ENCODE results near the gene AIF1. TPM values are rescaled to one million over a fixed set of nuclear protein-coding genes. Genes with fewer than 3 reads are reported as not detected.
A peak's percentile ranks its signal among the peaks of the same experiment; 100 is the strongest.

Gene AIF1
- total RNA-seq, 2 experiments from 2014 or later = 11.3 to 11.7 TPM

DNA sequence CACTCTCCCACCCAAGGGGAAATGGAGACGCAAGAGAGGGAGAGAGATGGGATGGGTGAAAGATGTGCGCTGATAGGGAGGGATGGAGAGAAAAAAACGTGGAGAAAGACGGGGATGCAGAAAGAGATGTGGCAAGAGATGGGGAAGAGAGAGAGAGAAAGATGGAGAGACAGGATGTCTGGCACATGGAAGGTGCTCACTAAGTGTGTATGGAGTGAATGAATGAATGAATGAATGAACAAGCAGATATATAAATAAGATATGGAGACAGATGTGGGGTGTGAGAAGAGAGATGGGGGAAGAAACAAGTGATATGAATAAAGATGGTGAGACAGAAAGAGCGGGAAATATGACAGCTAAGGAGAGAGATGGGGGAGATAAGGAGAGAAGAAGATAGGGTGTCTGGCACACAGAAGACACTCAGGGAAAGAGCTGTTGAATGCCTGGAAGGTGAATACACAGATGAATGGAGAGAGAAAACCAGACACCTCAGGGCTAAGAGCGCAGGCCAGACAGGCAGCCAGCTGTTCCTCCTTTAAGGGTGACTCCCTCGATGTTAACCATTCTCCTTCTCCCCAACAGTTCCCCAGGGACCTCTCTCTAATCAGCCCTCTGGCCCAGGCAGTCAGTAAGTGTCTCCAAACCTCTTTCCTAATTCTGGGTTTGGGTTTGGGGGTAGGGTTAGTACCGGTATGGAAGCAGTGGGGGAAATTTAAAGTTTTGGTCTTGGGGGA is 38.9 kb upstream of the AIF1 start:
- no peak for DNase-seq
- Mint-ChIP-seq H3K27ac (peak overlapping the region; percentile 96), H3K9me3 (no peaks in the 10 kb centered on the region), H3K4me1 (peaks cover 69% of the 10 kb centered on the region), H3K27me3 (no peaks in the 10 kb centered on the region), H3K4me3 (peak overlapping the region; percentile 94), H3K36me3 (ENCODE audit: low read depth) (peaks cover 61% of the 10 kb centered on the region)
- ChIA-PET CTCF (interaction anchor here (0.8 to 18.7 kb wide), 8 partner anchors 8 to 259 kb away, joined by 3 to 640 read pairs (median 20); partner anchors contain the start of genes ATP6V1G2, DDX39B, LST1 and LTB), POLR2A (interaction anchor here (0.6 to 36.9 kb wide), 20 partner anchors 4 to 1395 kb away, joined by 3 to 1578 read pairs (median 6); partner anchors contain the start of genes ATP6V1G2, BAG6, C6orf47 and CLIC1)

DNA sequence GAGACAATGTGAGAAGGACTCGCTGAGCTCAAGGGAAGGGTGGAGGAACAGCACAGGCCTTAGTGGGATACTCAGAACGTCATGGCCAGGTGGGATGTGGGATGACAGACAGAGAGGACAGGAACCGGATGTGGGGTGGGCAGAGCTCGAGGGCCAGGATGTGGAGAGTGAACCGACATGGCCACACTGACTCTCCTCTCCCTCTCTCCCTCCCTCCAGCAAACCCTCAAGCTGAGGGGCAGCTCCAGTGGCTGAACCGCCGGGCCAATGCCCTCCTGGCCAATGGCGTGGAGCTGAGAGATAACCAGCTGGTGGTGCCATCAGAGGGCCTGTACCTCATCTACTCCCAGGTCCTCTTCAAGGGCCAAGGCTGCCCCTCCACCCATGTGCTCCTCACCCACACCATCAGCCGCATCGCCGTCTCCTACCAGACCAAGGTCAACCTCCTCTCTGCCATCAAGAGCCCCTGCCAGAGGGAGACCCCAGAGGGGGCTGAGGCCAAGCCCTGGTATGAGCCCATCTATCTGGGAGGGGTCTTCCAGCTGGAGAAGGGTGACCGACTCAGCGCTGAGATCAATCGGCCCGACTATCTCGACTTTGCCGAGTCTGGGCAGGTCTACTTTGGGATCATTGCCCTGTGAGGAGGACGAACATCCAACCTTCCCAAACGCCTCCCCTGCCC is 38.0 kb upstream of the AIF1 start:
- ChIA-PET POLR2A (interaction anchor here (1.0 to 36.9 kb wide), 13 partner anchors 5 to 1394 kb away, joined by 3 to 1578 read pairs (median 21); partner anchors contain the start of genes ATP6V1G2, BAG6, C6orf47 and CLIC1), CTCF (interaction anchor here (0.5 to 18.7 kb wide), 8 partner anchors 8 to 77 kb away, joined by 3 to 640 read pairs (median 20); partner anchors contain the start of genes ATP6V1G2, DDX39B, LST1 and LTB)
- Mint-ChIP-seq H3K4me1 (peaks cover 60% of the 10 kb centered on the region), H3K9me3 (no peaks in the 10 kb centered on the region), H3K4me3 (peak overlapping the region; percentile 94), H3K27ac (peak overlapping the region; percentile 96), H3K36me3 (ENCODE audit: low read depth) (peaks cover 71% of the 10 kb centered on the region), H3K27me3 (no peaks in the 10 kb centered on the region)
- peak; percentile 86 for DNase-seq

DNA sequence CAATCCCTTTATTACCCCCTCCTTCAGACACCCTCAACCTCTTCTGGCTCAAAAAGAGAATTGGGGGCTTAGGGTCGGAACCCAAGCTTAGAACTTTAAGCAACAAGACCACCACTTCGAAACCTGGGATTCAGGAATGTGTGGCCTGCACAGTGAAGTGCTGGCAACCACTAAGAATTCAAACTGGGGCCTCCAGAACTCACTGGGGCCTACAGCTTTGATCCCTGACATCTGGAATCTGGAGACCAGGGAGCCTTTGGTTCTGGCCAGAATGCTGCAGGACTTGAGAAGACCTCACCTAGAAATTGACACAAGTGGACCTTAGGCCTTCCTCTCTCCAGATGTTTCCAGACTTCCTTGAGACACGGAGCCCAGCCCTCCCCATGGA is 37.5 kb upstream of the AIF1 start:
- no peak for DNase-seq
- Mint-ChIP-seq H3K36me3 (ENCODE audit: low read depth) (peaks cover 73% of the 10 kb centered on the region), H3K9me3 (no peaks in the 10 kb centered on the region), H3K27me3 (no peaks in the 10 kb centered on the region), H3K4me1 (peaks cover 58% of the 10 kb centered on the region), H3K4me3 (peak overlapping the region; percentile 94), H3K27ac (peak overlapping the region; percentile 96)
- POLR2A ChIA-PET = interaction anchor here (1.4 to 36.9 kb wide), 10 partner anchors 5 to 1394 kb away, joined by 4 to 1578 read pairs (median 52); partner anchors contain the start of genes ATP6V1G2, BAG6, CLIC1 and DDX39B
- CTCF ChIA-PET = interaction anchor here (1.7 to 18.7 kb wide), 5 partner anchors 7 to 76 kb away, joined by 5 to 640 read pairs (median 70); partner anchors contain the start of genes ATP6V1G2, DDX39B, LST1 and LTB

DNA sequence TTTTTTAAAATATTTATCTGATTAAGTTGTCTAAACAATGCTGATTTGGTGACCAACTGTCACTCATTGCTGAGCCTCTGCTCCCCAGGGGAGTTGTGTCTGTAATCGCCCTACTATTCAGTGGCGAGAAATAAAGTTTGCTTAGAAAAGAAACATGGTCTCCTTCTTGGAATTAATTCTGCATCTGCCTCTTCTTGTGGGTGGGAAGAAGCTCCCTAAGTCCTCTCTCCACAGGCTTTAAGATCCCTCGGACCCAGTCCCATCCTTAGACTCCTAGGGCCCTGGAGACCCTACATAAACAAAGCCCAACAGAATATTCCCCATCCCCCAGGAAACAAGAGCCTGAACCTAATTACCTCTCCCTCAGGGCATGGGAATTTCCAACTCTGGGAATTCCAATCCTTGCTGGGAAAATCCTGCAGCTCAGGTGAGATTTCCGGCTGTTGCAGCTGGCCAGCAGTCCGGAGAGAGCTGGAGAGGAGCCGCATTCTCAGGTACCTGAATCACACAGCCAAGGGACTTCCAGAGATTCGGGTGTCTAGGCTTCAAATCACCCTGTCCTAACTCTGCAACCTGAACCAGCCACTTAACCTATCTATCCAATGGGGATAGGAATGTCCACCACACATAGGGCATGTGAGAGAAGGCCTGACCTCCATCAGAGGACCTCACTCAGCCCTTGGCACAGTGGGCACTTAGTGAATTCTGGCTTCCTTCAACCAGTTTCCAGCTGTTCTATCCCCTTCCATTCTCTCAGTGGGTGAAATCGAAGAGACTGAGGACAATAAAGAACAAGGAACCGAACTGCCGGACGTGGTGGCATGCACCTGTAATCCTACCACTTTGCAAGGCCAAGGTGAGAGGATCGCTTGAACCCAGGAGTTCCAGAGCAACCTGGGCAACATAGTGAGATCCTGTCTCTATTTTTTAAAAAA is 36.6 kb upstream of the AIF1 start:
- POLR2A ChIA-PET = interaction anchor here (1.4 to 36.9 kb wide), 8 partner anchors 6 to 86 kb away, joined by 3 to 1578 read pairs (median 106); partner anchors contain the start of genes ATP6V1G2, BAG6, DDX39B and GPANK1
- peaks cover 76% of the 10 kb centered on the region for H3K36me3 Mint-ChIP-seq (ENCODE audit: low read depth)
- H3K4me3 Mint-ChIP-seq = peak overlapping the region; percentile 91
- DNase-seq = peak; percentile 32
- CTCF ChIA-PET = interaction anchor here (5.2 to 18.7 kb wide), 5 partner anchors 6 to 32 kb away, joined by 28 to 640 read pairs (median 70); partner anchors contain the start of genes ATP6V1G2, DDX39B, LST1 and LTA
- peak overlapping the region; percentile 94 for H3K27ac Mint-ChIP-seq
- H3K9me3 Mint-ChIP-seq = no peaks in the 10 kb centered on the region
- peaks cover 57% of the 10 kb centered on the region for H3K4me1 Mint-ChIP-seq
- no peaks in the 10 kb centered on the region for H3K27me3 Mint-ChIP-seq

DNA sequence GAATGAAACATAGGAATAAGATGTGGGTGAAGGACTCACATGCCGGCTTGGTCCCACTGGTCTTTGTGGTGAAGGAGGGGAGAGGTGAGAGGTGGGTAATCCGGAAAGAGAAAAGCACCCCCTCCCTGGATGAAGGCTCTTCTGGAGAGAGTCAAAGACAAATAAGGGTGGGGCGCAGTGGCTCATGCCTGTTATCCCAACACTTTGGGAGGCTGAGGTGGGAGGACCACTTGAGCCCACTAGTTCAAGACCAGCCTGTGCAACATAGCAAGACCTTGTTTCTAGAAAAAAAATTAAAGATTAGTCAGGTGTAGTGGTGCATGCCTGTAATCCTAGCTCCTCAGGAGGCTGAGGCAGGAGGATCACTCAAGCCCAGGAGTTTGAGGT is 35.9 kb upstream of the AIF1 start:
- ChIA-PET CTCF (interaction anchor here (7.7 to 18.7 kb wide), 3 partner anchors 10 to 33 kb away, joined by 63 to 640 read pairs (median 400); partner anchors contain the start of genes ATP6V1G2, DDX39B, LTA and NCR3), POLR2A (interaction anchor here (1.4 to 36.9 kb wide), 7 partner anchors 6 to 85 kb away, joined by 3 to 1578 read pairs (median 162); partner anchors contain the start of genes ATP6V1G2, BAG6, DDX39B and GPANK1)
- peaks cover 57% of the 10 kb centered on the region for H3K4me1 Mint-ChIP-seq
- peak overlapping the region; percentile 94 for H3K27ac Mint-ChIP-seq
- no peaks in the 10 kb centered on the region for H3K27me3 Mint-ChIP-seq
- no peak for DNase-seq
- H3K9me3 Mint-ChIP-seq = no peaks in the 10 kb centered on the region
- H3K4me3 Mint-ChIP-seq = peak overlapping the region; percentile 91
- H3K36me3 Mint-ChIP-seq (ENCODE audit: low read depth) = peaks cover 79% of the 10 kb centered on the region

DNA sequence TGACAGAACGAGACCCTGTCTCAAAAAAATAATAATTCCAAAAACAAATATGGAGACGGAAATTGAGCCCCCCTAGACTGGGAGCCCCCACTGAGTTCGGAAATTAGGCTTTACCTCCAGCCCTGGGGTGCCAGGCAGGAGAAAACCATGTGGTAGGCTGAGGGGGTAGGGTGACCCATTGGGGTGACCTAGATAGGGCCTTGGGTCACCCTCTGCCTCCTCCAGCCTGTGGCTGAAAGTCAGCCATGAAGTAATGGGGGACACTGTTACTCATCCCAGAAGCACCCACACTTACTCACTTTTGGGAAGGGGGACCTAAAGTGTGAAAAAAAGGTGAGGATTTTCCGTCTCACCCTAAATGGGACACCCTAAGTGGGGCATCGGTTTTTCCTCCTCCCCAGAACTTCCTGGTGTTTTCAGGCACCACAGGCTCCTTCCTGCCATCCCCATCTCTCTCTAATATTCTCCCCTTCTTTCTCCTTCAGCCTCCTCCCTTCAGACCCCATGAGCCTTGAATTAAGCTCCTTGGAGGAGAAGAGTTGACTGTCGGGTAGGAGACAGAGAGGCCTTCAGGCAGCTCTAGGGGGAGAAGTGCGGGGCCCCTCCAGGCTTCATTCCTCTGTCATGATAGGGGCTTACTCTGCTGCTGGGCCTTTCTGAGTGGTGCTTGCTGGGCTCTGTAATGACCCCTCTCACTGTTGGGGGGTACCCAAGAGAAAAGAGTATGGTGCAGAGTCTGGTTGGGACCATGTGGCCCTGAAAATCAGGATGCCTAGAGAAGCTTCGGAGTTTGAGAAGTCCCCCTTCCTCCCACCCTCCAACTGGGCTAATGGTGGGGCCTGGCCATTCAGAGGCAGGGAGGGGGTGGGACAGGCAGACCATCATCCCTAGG is 35.2 kb upstream of the AIF1 start:
- H3K36me3 Mint-ChIP-seq (ENCODE audit: low read depth) = peaks cover 79% of the 10 kb centered on the region

DNA sequence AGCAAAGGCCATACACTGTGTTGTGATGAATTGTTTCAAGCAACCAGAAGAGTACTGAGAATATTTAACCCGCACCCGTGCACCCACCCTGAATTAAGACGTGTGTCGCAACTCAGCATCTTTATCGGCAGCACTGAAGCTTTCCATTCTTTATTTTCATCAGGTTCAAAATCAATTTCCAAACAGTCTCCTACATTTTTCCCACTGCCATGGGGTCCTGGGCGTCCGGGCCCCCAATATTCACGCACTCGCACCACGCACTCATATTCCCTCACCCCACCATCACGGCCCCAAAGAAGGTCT is 34.6 kb upstream of the AIF1 start:
- H3K9me3 Mint-ChIP-seq = no peaks in the 10 kb centered on the region
- H3K36me3 Mint-ChIP-seq (ENCODE audit: low read depth) = peaks cover 78% of the 10 kb centered on the region
- DNase-seq = no peak
- no peaks in the 10 kb centered on the region for H3K27me3 Mint-ChIP-seq
- ChIA-PET POLR2A (interaction anchor here (0.9 to 36.9 kb wide), 9 partner anchors 5 to 158 kb away, joined by 6 to 1578 read pairs (median 32); partner anchors contain the start of genes ATP6V1G2, CLIC1, DDX39B and GPANK1), CTCF (interaction anchor here (1.0 to 18.7 kb wide), 9 partner anchors 11 to 250 kb away, joined by 4 to 640 read pairs (median 8); partner anchors contain the start of genes ATP6V1G2, BAG6, C6orf47 and DDX39B)
- peak overlapping the region; percentile 91 for H3K4me3 Mint-ChIP-seq
- peaks cover 55% of the 10 kb centered on the region for H3K4me1 Mint-ChIP-seq
- H3K27ac Mint-ChIP-seq = peak overlapping the region; percentile 94

More for the DNA sequence above, 35.2 kb upstream of the AIF1 start:
- Mint-ChIP-seq H3K4me3 (peak overlapping the region; percentile 91), H3K27ac (peak overlapping the region; percentile 94), H3K4me1 (peaks cover 55% of the 10 kb centered on the region), H3K9me3 (no peaks in the 10 kb centered on the region), H3K27me3 (no peaks in the 10 kb centered on the region)
- peak; percentile 45 for DNase-seq
- ChIA-PET CTCF (interaction anchor here (1.0 to 18.7 kb wide), 9 partner anchors 10 to 250 kb away, joined by 4 to 640 read pairs (median 8); partner anchors contain the start of genes ATP6V1G2, BAG6, C6orf47 and DDX39B), POLR2A (interaction anchor here (1.6 to 36.9 kb wide), 7 partner anchors 5 to 159 kb away, joined by 6 to 1578 read pairs (median 162); partner anchors contain the start of genes ATP6V1G2, CLIC1, DDX39B and GPANK1)

DNA sequence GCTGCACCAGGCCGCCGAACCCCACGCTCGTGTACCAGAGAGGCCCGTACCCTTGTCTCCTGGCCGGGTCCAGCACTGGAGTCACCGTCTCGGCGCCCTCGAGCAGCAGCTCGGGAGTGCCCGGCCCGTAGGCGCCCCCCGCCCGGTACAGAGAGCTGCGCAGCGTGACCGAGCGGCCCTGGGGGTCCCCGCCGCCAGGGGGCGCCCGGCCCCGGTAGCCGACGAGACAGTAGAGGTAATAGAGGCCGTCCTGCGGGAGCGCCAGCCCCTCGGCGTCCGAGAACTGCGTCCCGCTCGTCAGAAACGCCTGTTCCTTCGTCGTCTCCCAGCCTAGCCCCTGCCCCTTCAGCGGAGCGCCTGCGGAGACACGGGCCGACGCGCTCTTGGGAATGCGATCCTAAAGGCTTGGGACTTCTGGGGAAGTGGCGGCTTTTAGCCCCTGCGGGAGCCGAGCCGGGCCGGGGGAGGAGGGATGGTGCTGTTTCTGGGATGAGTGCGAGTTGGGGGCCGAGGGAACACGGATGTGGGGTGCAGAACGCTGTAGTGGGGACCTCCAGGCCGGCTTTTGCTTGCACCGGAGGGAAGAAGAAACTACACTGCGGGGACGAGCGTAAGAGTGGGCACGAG is 34.1 kb upstream of the AIF1 start:
- CTCF ChIA-PET = interaction anchor here (1.0 to 18.7 kb wide), 11 partner anchors 11 to 249 kb away, joined by 3 to 640 read pairs (median 4); partner anchors contain the start of genes ATP6V1G2, BAG6, C6orf47 and DDX39B
- Mint-ChIP-seq H3K36me3 (ENCODE audit: low read depth) (peaks cover 77% of the 10 kb centered on the region), H3K27ac (peak overlapping the region; percentile 94), H3K4me1 (peaks cover 58% of the 10 kb centered on the region), H3K4me3 (peak overlapping the region; percentile 91), H3K9me3 (no peaks in the 10 kb centered on the region), H3K27me3 (no peaks in the 10 kb centered on the region)
- POLR2A ChIA-PET = interaction anchor here (0.9 to 36.9 kb wide), 11 partner anchors 4 to 1257 kb away, joined by 3 to 1578 read pairs (median 15); partner anchors contain the start of genes ATP6V1G2, CLIC1, CSNK2B and DDX39B
- peak; percentile 89 for DNase-seq

DNA sequence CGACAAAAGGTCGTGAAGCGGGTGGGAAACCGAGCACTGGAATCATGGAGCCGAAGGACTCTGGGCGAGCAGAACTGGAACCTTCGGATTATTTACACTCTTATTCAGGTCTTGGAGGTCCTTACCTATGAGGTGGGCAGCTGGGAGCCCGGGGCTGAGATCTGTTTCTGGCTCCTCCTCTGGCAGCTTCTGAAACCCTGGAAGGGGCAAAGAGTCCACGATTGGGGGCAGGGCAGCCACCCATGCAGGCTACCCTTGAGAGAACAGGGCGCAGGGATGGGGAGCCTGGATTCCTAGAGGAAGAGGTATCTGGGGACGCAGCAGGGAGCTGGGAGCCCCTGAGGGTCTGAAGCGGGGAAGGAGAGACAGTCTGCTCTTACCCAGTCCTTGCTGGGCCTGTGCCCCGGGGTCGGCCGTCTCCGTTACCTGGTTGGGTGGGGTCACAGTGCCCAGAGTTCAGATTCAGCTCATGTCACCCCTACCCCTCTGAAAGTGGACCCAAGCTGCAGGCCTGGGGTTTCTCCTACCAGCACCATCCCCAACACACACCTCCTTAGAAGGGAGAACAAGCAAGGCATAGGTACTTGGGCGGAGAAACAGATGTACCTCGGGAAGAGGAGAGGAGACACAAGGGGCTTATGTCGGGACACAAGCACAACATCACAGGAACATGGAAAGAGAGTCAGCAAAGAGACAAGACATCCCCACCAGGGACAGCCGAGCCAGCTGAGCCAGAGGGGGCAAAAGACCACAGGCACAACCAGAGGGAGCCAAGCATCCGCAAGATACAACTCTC is 33.4 kb upstream of the AIF1 start:
- peak overlapping the region; percentile 91 for H3K4me3 Mint-ChIP-seq
- peaks cover 65% of the 10 kb centered on the region for H3K4me1 Mint-ChIP-seq
- POLR2A ChIA-PET = interaction anchor here (0.5 to 36.9 kb wide), 15 partner anchors 4 to 1390 kb away, joined by 3 to 1578 read pairs (median 9); partner anchors contain the start of genes ATP6V1G2, CLIC1, CSNK2B and DDX39B
- CTCF ChIA-PET = interaction anchor here (1.0 to 18.7 kb wide), 10 partner anchors 6 to 249 kb away, joined by 3 to 640 read pairs (median 12); partner anchors contain the start of genes ATP6V1G2, DDX39B, LTA and NCR3
- peaks cover 70% of the 10 kb centered on the region for H3K36me3 Mint-ChIP-seq (ENCODE audit: low read depth)
- H3K27me3 Mint-ChIP-seq = no peaks in the 10 kb centered on the region
- peak; percentile 38 for DNase-seq
- no peaks in the 10 kb centered on the region for H3K9me3 Mint-ChIP-seq
- peak overlapping the region; percentile 94 for H3K27ac Mint-ChIP-seq
